DMS79 (cell line): ENCODE data around the gene NHEJ1.

Experiments used
- DNase-seq: peaks from one replicate; lab custom pipeline; 2025; lab: John Stamatoyannopoulos, UW

NHEJ1 gene

GRCh38 chr2:219182331-219183150 is 21.9 kb upstream of the NHEJ1 start:
- DNase-seq: no peak

- DNase-seq: no peak
Observed at GRCh38 chr2:219181531-219181930, 20.9 kb upstream of the NHEJ1 start.

- DNase-seq: no peak
Observed at GRCh38 chr2:219180961-219181360, 20.3 kb upstream of the NHEJ1 start.

- no peak for DNase-seq
Observed at GRCh38 chr2:219179601-219180465, 19.2 kb upstream of the NHEJ1 start.

- no peak for DNase-seq
Observed at GRCh38 chr2:219178377-219179175, 18.0 kb upstream of the NHEJ1 start.

GRCh38 chr2:219177552-219178376 is 17.1 kb upstream of the NHEJ1 start, which contains the start of gene RETREG2:
Gene RETREG2, plus strand, starts transcription at chr2:219178275. Its CDS starts 78 bp downstream, at chr2:219178353.
- DNase-seq: peak; percentile 59

- DNase-seq: peak; percentile 55
Observed at GRCh38 chr2:219176818-219177551, 16.4 kb upstream of the NHEJ1 start, which contains the start of gene CNPPD1. Gene CNPPD1, minus strand, starts transcription at chr2:219176925. Its CDS starts 97 bp downstream, at chr2:219176828.

- DNase-seq: no peak
Observed at GRCh38 chr2:219175928-219176817, 15.6 kb upstream of the NHEJ1 start.

GRCh38 chr2:219175486-219175885 is 14.9 kb upstream of the NHEJ1 start:
- no peak for DNase-seq

GRCh38 chr2:219174801-219175200 is 14.2 kb upstream of the NHEJ1 start:
- DNase-seq: no peak

GRCh38 chr2:219174146-219174545 is 13.5 kb upstream of the NHEJ1 start:
- no peak for DNase-seq

GRCh38 chr2:219173176-219173575 is 12.6 kb upstream of the NHEJ1 start:
- no peak for DNase-seq

GRCh38 chr2:219172231-219173154 is 11.9 kb upstream of the NHEJ1 start:
- DNase-seq: no peak

GRCh38 chr2:219171231-219171651 is 10.6 kb upstream of the NHEJ1 start:
- no peak for DNase-seq

- no peak for DNase-seq
Observed at GRCh38 chr2:219169930-219170654, 9.5 kb upstream of the NHEJ1 start, which contains the start of gene SLC23A3. Gene SLC23A3, minus strand, starts transcription at chr2:219170029. Its CDS starts 45 bp downstream, at chr2:219169984.

- no peak for DNase-seq
Observed at GRCh38 chr2:219168932-219169331, 8.3 kb upstream of the NHEJ1 start.

GRCh38 chr2:219168526-219168925 is 7.9 kb upstream of the NHEJ1 start:
- no peak for DNase-seq
